Neuronal stem cell (in vitro differentiated cells): Measurements from ENCODE around the gene LRIT2.
A peak's percentile ranks its signal among the peaks of the same experiment; 100 is the strongest.

Experiments used
- DNase-seq: peaks from one replicate; pipeline ENCODE4 v3.0.0-alpha.2; 2013; ENCODE audit warnings: low spot score
- H2AFZ ChIP-seq: one replicate; pipeline ENCODE4 v1.6.1; 2013; ENCODE audit warnings: mild to moderate bottlenecking, low read length, inconsistent platforms
- H2AK5ac ChIP-seq: 2 replicates; pipeline ENCODE4 v1.6.1; 2013; ENCODE audit warnings: low read depth, mild to moderate bottlenecking, inconsistent platforms, low read length, moderate library complexity, mixed read lengths
- H2BK120ac ChIP-seq: 2 replicates; pipeline ENCODE4 v1.6.1; 2013; ENCODE audit warnings: low read depth, mild to moderate bottlenecking, inconsistent platforms, low read length, moderate library complexity, mixed read lengths
- H2BK12ac ChIP-seq: one replicate; pipeline ENCODE4 v1.6.1; 2013; ENCODE audit warnings: low read length, inconsistent platforms
- H2BK15ac ChIP-seq: 2 replicates; pipeline ENCODE4 v1.6.1; 2013; ENCODE audit warnings: mild to moderate bottlenecking, low read length, inconsistent platforms, mixed read lengths
- H2BK5ac ChIP-seq: one replicate; pipeline ENCODE4 v1.6.1; 2013; ENCODE audit warnings: inconsistent platforms, mild to moderate bottlenecking, low read length, moderate library complexity
- H3K14ac ChIP-seq: one replicate; pipeline ENCODE4 v1.6.1; 2013; ENCODE audit warnings: low read length, inconsistent platforms
- H3K18ac ChIP-seq: 2 replicates; pipeline ENCODE4 v1.6.1; 2013; ENCODE audit warnings: low read length, inconsistent platforms
- H3K23ac ChIP-seq: 2 replicates; pipeline ENCODE4 v1.6.1; 2013; ENCODE audit warnings: low read depth, mild to moderate bottlenecking, mixed read lengths, low read length, inconsistent platforms; ENCODE audit not compliant: poor library complexity
- H3K27ac ChIP-seq: replicated peaks from 3 replicates; pipeline ENCODE4 v1.5.1; 2013; ENCODE audit warnings: low read length, inconsistent platforms
- H3K27me3 ChIP-seq, 3 experiments: 2 replicates each; pipeline ENCODE4 v1.6.1; 2013; ENCODE audit warnings: low read length in 3 of 3, mild to moderate bottlenecking in 2 of 3, inconsistent platforms in 1 of 3, low read depth in 1 of 3, mixed read lengths in 1 of 3, moderate library complexity in 1 of 3; ENCODE audit not compliant: control insufficient read depth in 3 of 3, insufficient read depth in 3 of 3
- H3K36me3 ChIP-seq, 2 donors: replicated peaks in 1 of 2; 2 replicates each; pipeline ENCODE4 v1.6.1; 2013; ENCODE audit warnings: low read length in 2 of 2; ENCODE audit not compliant: control insufficient read depth in 2 of 2, insufficient read depth in 2 of 2
- H3K4ac ChIP-seq: 2 replicates; pipeline ENCODE4 v1.6.1; 2013; ENCODE audit warnings: inconsistent platforms, mild to moderate bottlenecking, low read length, moderate library complexity
- H3K4me1 ChIP-seq, 2 donors: 1 replicate in 1 of 2; 2 replicates in 1 of 2; pipeline ENCODE4 v1.6.1; 2013; ENCODE audit warnings: low read length in 2 of 2, low read depth in 1 of 2; ENCODE audit not compliant: control insufficient read depth in 2 of 2, insufficient read depth in 1 of 2
- H3K4me2 ChIP-seq: one replicate; pipeline ENCODE4 v1.6.1; 2013; ENCODE audit warnings: mild to moderate bottlenecking, low read length, inconsistent platforms; ENCODE audit not compliant: insufficient read depth, poor library complexity, severe bottlenecking
- H3K4me3 ChIP-seq, 2 donors: 2 replicates each; pipeline ENCODE4 v1.5.1; 2013; ENCODE audit warnings: low read length in 2 of 2, mild to moderate bottlenecking in 2 of 2, inconsistent platforms in 1 of 2, moderate library complexity in 1 of 2
- H3K79me1 ChIP-seq: one replicate; pipeline ENCODE4 v1.6.1; 2013; ENCODE audit warnings: low read depth, mild to moderate bottlenecking, inconsistent platforms, low read length, moderate library complexity
- H3K9ac ChIP-seq: one replicate; pipeline ENCODE4 v1.6.1; 2013; ENCODE audit warnings: mild to moderate bottlenecking, low read depth, low read length, inconsistent platforms; ENCODE audit not compliant: poor library complexity
- H3K9me3 ChIP-seq, 2 donors: replicated peaks in 1 of 2; 2 replicates each; pipeline versions ENCODE3 to v1.6.1; 2013; ENCODE audit warnings: low read length in 2 of 2, mild to moderate bottlenecking in 2 of 2, inconsistent platforms in 1 of 2, low read depth in 1 of 2, mixed read lengths in 1 of 2, moderate library complexity in 1 of 2; ENCODE audit not compliant: control insufficient read depth in 2 of 2, insufficient read depth in 1 of 2
- H4K8ac ChIP-seq: one replicate; pipeline ENCODE4 v1.6.1; 2013; ENCODE audit warnings: low read depth, mild to moderate bottlenecking, inconsistent platforms, low read length, moderate library complexity
- H4K91ac ChIP-seq: one replicate; pipeline ENCODE4 v1.6.1; 2013; ENCODE audit warnings: low read length, low read depth, mild to moderate bottlenecking, inconsistent platforms; ENCODE audit not compliant: poor library complexity
- WGBS, 2 donors: extraction: QIAGEN DNeasy Blood & Tissue Kit; methylation state at CpG; one replicate each; pipeline ENCODE4 v1.1.7; 2013; ENCODE audit warnings: missing lambda C conversion rate in 2 of 2, mixed read lengths in 1 of 2; ENCODE audit not compliant: insufficient read length in 2 of 2, insufficient replicate concordance in 1 of 2; ENCODE audit errors: extremely low coverage in 2 of 2; 5-methylcytosine and 5-hydroxymethylcytosine counted together

Gene LRIT2

DNA sequence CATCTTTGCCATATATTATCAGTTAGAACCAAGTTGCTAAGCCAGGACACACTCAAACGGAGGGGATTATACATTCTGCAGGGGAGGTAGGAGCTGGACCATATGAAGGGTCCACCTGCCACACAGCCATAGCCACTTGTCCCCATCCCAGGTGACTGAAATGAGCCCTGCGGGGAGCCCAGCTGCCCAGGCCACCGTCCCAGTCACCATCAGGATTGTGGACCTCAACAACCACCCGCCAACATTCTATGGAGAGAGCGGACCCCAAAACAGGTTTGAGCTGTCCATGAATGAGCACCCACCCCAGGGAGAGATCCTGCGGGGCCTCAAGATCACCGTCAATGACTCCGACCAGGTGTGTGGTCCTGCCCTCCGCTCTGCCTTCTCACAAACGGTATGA, 17.3 kb downstream of the LRIT2 start:
- Histone ChIP-seq H3K4me1 (no peaks in the 10 kb centered on the region), H2BK15ac (no peak overlapping the region), H3K18ac (no peak overlapping the region), H2BK120ac (no peak overlapping the region), H3K27me3 (peaks cover 0 to 6% (median 0%) of the 10 kb centered on the region in 3 experiments), H3K9me3 (no peaks in the 10 kb centered on the region), H2BK5ac (no peak overlapping the region), H3K4me3 (no peak overlapping the region), H3K79me1 (no peaks in the 10 kb centered on the region), H3K23ac (no peak overlapping the region), H2BK12ac (no peak overlapping the region), H4K91ac (peak overlapping the region; percentile 8), H3K4ac (no peak overlapping the region), H3K9ac (no peak overlapping the region), H3K27ac (no peak overlapping the region), H2AK5ac (no peak overlapping the region), H4K8ac (no peak overlapping the region), H2AFZ (no peak overlapping the region), H3K36me3 (no peaks in the 10 kb centered on the region), H3K4me2 (no peak overlapping the region), H3K14ac (no peak overlapping the region)
- no CpG with 5 or more reads among the region's 10 CpGs for WGBS, 2 donors
- no peak for DNase-seq

DNA sequence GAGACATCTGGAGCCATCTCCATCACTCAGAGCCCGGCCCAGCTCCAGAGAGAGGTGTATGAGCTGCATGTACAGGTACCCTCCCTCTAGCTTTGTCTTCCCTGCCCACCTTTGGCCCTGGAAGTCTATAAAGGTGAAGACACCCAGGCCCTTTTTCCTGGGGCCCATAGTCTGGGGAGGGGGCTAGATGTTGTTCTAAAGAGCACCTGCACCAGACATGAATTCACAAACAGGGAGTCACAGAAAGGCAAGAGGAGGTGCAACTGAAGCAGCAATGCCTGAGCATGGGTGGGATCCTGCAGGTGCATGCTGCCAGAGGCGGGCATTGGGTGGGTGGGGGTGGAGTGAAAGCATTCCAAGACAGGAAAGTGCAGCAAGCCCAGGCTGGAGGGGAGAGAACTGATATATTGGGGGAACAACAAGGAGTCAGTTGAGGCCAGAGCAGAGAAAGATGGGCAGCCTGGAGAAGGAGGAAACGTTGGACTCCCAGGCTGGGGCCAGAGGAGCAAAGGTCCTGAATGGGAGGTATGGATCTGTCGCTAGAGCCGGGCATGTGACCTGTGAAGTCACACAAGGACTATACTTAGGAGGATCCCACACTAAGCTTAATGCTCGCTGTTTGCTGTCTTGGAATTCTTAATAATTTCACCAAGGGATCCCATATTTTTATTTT, 19.4 kb downstream of the LRIT2 start:
- no peak for DNase-seq
- H3K9me3 ChIP-seq, result no peaks in the 10 kb centered on the region
- no CpG with 5 or more reads among the region's 6 CpGs for WGBS, 2 donors
- H3K14ac ChIP-seq, result no peak overlapping the region
- H3K79me1 ChIP-seq, result no peaks in the 10 kb centered on the region
- no peak overlapping the region for H3K23ac ChIP-seq
- no peak overlapping the region for H3K4me3 ChIP-seq
- peaks cover 0 to 5% (median 0%) of the 10 kb centered on the region in 3 experiments for H3K27me3 ChIP-seq
- no peak overlapping the region for H2AK5ac ChIP-seq
- H3K9ac ChIP-seq, result no peak overlapping the region
- H2BK12ac ChIP-seq, result no peak overlapping the region
- H3K27ac ChIP-seq, result no peak overlapping the region
- H3K4me1 ChIP-seq, result no peaks in the 10 kb centered on the region
- no peak overlapping the region for H4K8ac ChIP-seq
- no peaks in the 10 kb centered on the region for H3K36me3 ChIP-seq
- H2BK120ac ChIP-seq, result no peak overlapping the region
- no peak overlapping the region for H4K91ac ChIP-seq
- H2AFZ ChIP-seq, result no peak overlapping the region
- H3K18ac ChIP-seq, result no peak overlapping the region
- no peak overlapping the region for H3K4ac ChIP-seq
- H2BK5ac ChIP-seq, result no peak overlapping the region
- no peak overlapping the region for H3K4me2 ChIP-seq
- no peak overlapping the region for H2BK15ac ChIP-seq

DNA sequence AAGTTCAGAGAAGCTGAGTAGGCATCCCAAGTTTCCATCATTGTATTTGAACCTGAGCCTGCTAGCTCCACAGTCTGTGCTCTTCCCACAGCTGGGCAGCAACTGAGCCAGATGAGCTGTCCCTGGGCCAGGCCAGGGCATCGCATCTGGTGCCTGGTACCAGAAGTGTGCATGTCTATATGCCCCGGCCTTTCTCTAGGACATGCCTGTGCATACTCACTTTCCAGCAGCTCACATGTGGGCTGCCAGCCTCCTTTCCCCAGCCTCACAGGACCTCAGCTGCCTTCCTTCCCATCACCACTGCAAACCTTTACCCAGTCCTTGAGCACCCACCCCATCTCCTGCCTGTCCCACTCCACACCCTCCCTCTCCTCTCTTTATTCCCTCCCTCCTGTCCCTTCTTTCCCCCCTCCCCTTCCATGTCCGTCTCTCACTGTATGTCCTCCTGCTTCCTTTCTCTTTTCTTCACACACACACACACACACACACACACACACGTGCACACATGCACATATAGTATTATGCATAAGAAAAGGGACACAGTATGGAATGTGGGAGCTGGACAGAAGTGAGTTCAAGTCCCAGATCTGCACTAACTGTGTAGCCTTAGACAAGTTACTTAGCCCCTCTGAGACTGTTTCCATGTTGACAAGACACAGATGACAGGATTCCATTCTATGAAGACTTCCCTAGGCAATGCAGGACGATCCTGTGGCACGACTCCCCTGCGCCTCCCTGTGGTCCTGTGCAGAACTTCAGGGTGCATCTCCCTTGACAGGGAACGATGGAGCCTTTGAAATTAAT, 20.1 kb downstream of the LRIT2 start:
- H2BK5ac ChIP-seq, result no peak overlapping the region
- no peaks in the 10 kb centered on the region for H3K36me3 ChIP-seq
- H3K27ac ChIP-seq, result no peak overlapping the region
- H4K8ac ChIP-seq, result no peak overlapping the region
- H3K23ac ChIP-seq, result no peak overlapping the region
- no peak overlapping the region for H2AK5ac ChIP-seq
- H2BK15ac ChIP-seq, result no peak overlapping the region
- H3K4ac ChIP-seq, result no peak overlapping the region
- H3K14ac ChIP-seq, result no peak overlapping the region
- no peak overlapping the region for H3K4me2 ChIP-seq
- H2AFZ ChIP-seq, result no peak overlapping the region
- H3K9ac ChIP-seq, result peak overlapping the region; percentile 36
- no peak overlapping the region for H2BK120ac ChIP-seq
- H3K4me3 ChIP-seq, result no peak overlapping the region
- H3K9me3 ChIP-seq, result no peaks in the 10 kb centered on the region
- no peaks in the 10 kb centered on the region for H3K4me1 ChIP-seq
- peak overlapping the region; percentile 48 for H3K18ac ChIP-seq
- H2BK12ac ChIP-seq, result no peak overlapping the region
- peak; percentile 50 for DNase-seq
- H3K27me3 ChIP-seq, result no peaks in the 10 kb centered on the region
- no peaks in the 10 kb centered on the region for H3K79me1 ChIP-seq
- WGBS, 2 donors, result no CpG with 5 or more reads among the region's 8 CpGs
- H4K91ac ChIP-seq, result no peak overlapping the region

DNA sequence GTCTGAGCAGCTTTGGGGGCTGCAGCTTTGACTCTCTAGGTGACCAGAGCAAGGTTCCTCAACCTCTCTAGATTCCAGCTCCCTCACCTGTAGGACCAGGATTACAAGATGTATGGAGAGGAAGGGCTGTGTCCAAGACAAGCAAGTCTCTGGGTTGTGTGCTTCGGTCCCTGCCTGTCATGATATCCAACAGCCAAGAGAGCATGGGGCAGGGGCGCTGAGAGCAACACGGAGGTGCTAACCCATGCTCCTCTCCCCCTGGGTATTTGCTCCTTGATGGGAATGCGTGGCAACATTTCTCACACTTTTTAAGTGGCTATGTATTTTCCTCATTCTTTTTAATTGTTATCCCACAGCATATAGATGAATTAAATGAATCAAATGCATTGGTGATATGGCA, 20.7 kb downstream of the LRIT2 start:
- Histone ChIP-seq H2BK120ac (no peak overlapping the region), H2AK5ac (peak overlapping the region; percentile 17), H3K9me3 (no peaks in the 10 kb centered on the region), H3K4me3 (no peak overlapping the region), H3K9ac (no peak overlapping the region), H3K79me1 (no peaks in the 10 kb centered on the region), H2BK5ac (peak overlapping the region; percentile 22), H4K8ac (no peak overlapping the region), H3K23ac (no peak overlapping the region), H3K27ac (no peak overlapping the region), H3K14ac (no peak overlapping the region), H3K27me3 (peaks cover 0 to under 1% (median 0%) of the 10 kb centered on the region in 3 experiments), H3K36me3 (no peaks in the 10 kb centered on the region), H2BK15ac (peak overlapping the region; percentile 27), H4K91ac (no peak overlapping the region), H3K18ac (no peak overlapping the region), H3K4me1 (no peaks in the 10 kb centered on the region), H3K4me2 (no peak overlapping the region), H3K4ac (no peak overlapping the region), H2BK12ac (no peak overlapping the region), H2AFZ (no peak overlapping the region)
- WGBS, 2 donors, result no CpG with 5 or more reads among the region's 4 CpGs
- DNase-seq, result no peak
